HepG2 (cell line): ENCODE results near the gene NXPE3. TPM values are rescaled to one million over a fixed set of nuclear protein-coding genes. Genes with fewer than 3 reads are reported as not detected.

Experiments
- ATF3 ChIP-seq: sonication (generic); formaldehyde crosslinking; IDR thresholded peaks from 2 replicates; pipeline ENCODE4 v1.4.0; 2020; ENCODE audit warnings: missing genetic modification reagents
- DNMT1 ChIP-seq: sonication (generic); formaldehyde crosslinking; IDR thresholded peaks from 2 replicates; pipeline ENCODE4 v1.5.1; 2020; ENCODE audit warnings: mild to moderate bottlenecking, missing genetic modification reagents
- FOXA1 ChIP-seq, 2 experiments: fragments of 450-650 bp in 1 of 2; sonication (generic) in 1 of 2; formaldehyde crosslinking in 1 of 2; IDR thresholded peaks; 2 replicates each; pipeline versions ENCODE4 v1.4.0 to v1.6.1; 2016 to 2020; ENCODE audit warnings: missing genetic modification reagents in 1 of 2
- GABPA ChIP-seq, 2 experiments: IDR thresholded peaks; 2 replicates each; pipeline ENCODE4 v1.6.1; 2011 to 2016; ENCODE audit warnings: low read depth in 2 of 2, low read length in 1 of 2, missing biosample characterization in 1 of 2, missing genetic modification characterization in 1 of 2
- JUN ChIP-seq: sonication (generic); formaldehyde crosslinking; IDR thresholded peaks from 2 replicates; pipeline ENCODE4 v1.4.0; 2020; ENCODE audit warnings: mild to moderate bottlenecking, missing genetic modification reagents
- KDM5A ChIP-seq: fragments of 200-600 bp; sonication (generic); IDR thresholded peaks from 2 replicates; pipeline ENCODE4 v1.7.0; 2018; ENCODE audit warnings: antibody characterized with exemption, mild to moderate bottlenecking, low read length, borderline replicate concordance
- KDM5B ChIP-seq: sonication (generic); formaldehyde crosslinking; IDR thresholded peaks from 2 replicates; pipeline ENCODE4 v1.4.0; 2020; ENCODE audit warnings: missing genetic modification reagents, mild to moderate bottlenecking, borderline replicate concordance
- KLF12 ChIP-seq: sonication (generic); formaldehyde crosslinking; IDR thresholded peaks from 2 replicates; pipeline ENCODE4 v1.4.0; 2020; ENCODE audit warnings: missing genetic modification reagents, borderline replicate concordance
- MZF1 ChIP-seq: sonication (generic); formaldehyde crosslinking; IDR thresholded peaks from 2 replicates; pipeline ENCODE4 v1.8.1; 2023; ENCODE audit warnings: mild to moderate bottlenecking, missing genetic modification reagents, borderline replicate concordance
- POGZ ChIP-seq: sonication (generic); formaldehyde crosslinking; IDR thresholded peaks from 2 replicates; pipeline ENCODE4 v1.4.0; 2020; ENCODE audit warnings: mild to moderate bottlenecking, missing genetic modification reagents
- RBFOX2 ChIP-seq: fragments of 200-400 bp; formaldehyde crosslinking; IDR thresholded peaks from 2 replicates; pipeline ENCODE4 v1.6.1; 2017; ENCODE audit warnings: low read depth, mild to moderate bottlenecking, low read length
- SP2 ChIP-seq: sonication (generic); formaldehyde crosslinking; IDR thresholded peaks from 2 replicates; pipeline ENCODE4 v1.5.1; 2020; ENCODE audit warnings: mild to moderate bottlenecking, missing genetic modification reagents
- U2AF1 ChIP-seq: fragments of 200-400 bp; formaldehyde crosslinking; optimal IDR thresholded peaks from 2 replicates; pipeline ENCODE3; 2017; ENCODE audit warnings: mild to moderate bottlenecking, low read depth, low read length
- ZNF10 ChIP-seq: sonication (generic); formaldehyde crosslinking; IDR thresholded peaks from 2 replicates; pipeline ENCODE4 v1.4.0; 2020; ENCODE audit warnings: mild to moderate bottlenecking, low read depth, missing genetic modification reagents, borderline replicate concordance
- ZNF256 ChIP-seq: sonication (generic); formaldehyde crosslinking; conservative IDR thresholded peaks from 2 replicates; pipeline ENCODE4 v1.4.0; 2020; ENCODE audit warnings: missing genetic modification reagents
- ZNF878 ChIP-seq: sonication (generic); formaldehyde crosslinking; IDR thresholded peaks from 2 replicates; pipeline ENCODE4 v1.8.1; 2023; ENCODE audit warnings: mild to moderate bottlenecking, missing genetic modification reagents, moderate library complexity
- polyA plus RNA-seq, 8 experiments: library from polyadenylated mRNA; depleted of rRNA in 3 of 8; stranded (reverse) in 7 of 8; unstranded in 1 of 8; fragments of >200 nt; fragmentation: Illumina TruSeq in 4 of 8; extraction: Trizol in 4 of 8; gene quantifications; 2 replicates each; pipeline versions ENCODE4 v1.2.1 to v1.2.3, GENCODE V29; 2011 to 2016; ENCODE audit warnings: low read depth in 4 of 8, missing spikeins in 1 of 8, mixed read lengths in 1 of 8; ENCODE audit not compliant: insufficient read depth in 1 of 8
- total RNA-seq, 5 experiments: library from RNA; depleted of rRNA; stranded (reverse); fragments of >200 nt; fragmentation: Illumina TruSeq; extraction: Trizol; gene quantifications; 2 replicates each; pipeline ENCODE4 v1.2.3, GENCODE V29; 2016; ENCODE audit warnings: low read depth in 1 of 5
- TF ChIP-seq, protein P1 (sequence below): sonication (generic); formaldehyde crosslinking; conservative IDR thresholded peaks from 2 replicates; pipeline ENCODE4 v1.5.0; 2020; ENCODE audit warnings: missing genetic modification reagents
- TF ChIP-seq, protein P2 (sequence below): sonication (generic); formaldehyde crosslinking; IDR thresholded peaks from 2 replicates; pipeline ENCODE4 v1.4.0; 2020; ENCODE audit warnings: missing genetic modification reagents
- TF ChIP-seq, protein P3 (sequence below): sonication (generic); formaldehyde crosslinking; IDR thresholded peaks from 2 replicates; pipeline ENCODE4 v1.5.1; 2020; ENCODE audit warnings: missing genetic modification reagents, mild to moderate bottlenecking, borderline replicate concordance

NXPE3 gene
- total and polyA plus RNA-seq, 2 of the 13 experiments (the other 11 are each of a cell fraction or from before 2014, with no cell fraction given): 3.5 to 4.7 TPM

DNA sequence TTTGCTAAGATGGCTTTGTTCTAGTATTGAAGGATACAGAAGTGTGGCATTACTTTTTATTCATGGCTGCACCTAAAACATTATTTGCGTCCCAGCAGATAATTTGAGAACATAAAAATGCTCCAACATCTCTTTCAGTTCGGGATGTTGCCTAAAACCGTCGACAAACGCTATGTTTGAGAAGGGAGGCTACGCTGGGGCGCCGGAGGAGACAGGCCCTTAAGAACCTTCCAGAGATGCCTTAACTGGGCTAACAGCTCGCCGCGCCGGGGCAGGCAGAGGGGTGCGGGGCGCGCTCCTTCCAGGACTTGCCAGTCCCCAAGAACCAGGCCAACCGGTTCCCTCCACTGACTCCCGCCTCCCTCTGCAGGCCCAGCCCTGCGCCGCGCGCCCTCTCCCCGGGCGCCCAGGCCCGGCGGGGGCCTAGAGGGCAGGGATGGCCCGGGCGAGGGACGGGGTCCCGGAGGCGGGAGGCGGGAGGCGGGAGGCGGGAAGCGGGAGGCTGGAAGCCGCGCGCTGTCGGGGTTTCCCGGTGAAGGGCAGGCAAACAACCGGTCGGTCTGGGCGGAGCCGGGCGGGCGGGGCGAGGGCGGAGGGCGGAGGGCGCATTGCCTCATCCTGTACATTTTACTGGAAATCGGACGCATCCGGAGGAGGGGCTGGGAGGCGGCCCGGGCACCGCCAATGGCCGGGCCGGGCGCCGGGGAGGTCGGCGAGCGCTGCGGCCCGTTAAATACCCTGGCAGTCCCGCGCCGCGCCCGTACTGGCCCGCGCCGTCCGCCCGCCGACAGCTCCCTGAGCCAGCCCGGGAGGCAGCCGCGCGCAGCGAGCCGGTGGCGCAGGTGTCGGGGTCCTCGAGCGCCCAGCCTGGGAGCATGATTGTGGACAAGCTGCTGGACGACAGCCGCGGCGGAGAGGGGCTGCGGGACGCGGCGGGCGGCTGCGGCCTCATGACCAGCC, 70.0 kb downstream of the NXPE3 start, which contains the start of gene NFKBIZ (continued):
- TF ChIP-seq, protein P1, sequence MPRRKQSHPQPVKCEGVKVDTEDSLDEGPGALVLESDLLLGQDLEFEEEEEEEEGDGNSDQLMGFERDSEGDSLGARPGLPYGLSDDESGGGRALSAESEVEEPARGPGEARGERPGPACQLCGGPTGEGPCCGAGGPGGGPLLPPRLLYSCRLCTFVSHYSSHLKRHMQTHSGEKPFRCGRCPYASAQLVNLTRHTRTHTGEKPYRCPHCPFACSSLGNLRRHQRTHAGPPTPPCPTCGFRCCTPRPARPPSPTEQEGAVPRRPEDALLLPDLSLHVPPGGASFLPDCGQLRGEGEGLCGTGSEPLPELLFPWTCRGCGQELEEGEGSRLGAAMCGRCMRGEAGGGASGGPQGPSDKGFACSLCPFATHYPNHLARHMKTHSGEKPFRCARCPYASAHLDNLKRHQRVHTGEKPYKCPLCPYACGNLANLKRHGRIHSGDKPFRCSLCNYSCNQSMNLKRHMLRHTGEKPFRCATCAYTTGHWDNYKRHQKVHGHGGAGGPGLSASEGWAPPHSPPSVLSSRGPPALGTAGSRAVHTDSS (CRISPR knock-in tag): no peak
- TF ChIP-seq U2AF1: peak; percentile 33
- peak; percentile 35; the same call in 1 of the 2 replicates for TF ChIP-seq KDM5A
- TF ChIP-seq, protein P2, sequence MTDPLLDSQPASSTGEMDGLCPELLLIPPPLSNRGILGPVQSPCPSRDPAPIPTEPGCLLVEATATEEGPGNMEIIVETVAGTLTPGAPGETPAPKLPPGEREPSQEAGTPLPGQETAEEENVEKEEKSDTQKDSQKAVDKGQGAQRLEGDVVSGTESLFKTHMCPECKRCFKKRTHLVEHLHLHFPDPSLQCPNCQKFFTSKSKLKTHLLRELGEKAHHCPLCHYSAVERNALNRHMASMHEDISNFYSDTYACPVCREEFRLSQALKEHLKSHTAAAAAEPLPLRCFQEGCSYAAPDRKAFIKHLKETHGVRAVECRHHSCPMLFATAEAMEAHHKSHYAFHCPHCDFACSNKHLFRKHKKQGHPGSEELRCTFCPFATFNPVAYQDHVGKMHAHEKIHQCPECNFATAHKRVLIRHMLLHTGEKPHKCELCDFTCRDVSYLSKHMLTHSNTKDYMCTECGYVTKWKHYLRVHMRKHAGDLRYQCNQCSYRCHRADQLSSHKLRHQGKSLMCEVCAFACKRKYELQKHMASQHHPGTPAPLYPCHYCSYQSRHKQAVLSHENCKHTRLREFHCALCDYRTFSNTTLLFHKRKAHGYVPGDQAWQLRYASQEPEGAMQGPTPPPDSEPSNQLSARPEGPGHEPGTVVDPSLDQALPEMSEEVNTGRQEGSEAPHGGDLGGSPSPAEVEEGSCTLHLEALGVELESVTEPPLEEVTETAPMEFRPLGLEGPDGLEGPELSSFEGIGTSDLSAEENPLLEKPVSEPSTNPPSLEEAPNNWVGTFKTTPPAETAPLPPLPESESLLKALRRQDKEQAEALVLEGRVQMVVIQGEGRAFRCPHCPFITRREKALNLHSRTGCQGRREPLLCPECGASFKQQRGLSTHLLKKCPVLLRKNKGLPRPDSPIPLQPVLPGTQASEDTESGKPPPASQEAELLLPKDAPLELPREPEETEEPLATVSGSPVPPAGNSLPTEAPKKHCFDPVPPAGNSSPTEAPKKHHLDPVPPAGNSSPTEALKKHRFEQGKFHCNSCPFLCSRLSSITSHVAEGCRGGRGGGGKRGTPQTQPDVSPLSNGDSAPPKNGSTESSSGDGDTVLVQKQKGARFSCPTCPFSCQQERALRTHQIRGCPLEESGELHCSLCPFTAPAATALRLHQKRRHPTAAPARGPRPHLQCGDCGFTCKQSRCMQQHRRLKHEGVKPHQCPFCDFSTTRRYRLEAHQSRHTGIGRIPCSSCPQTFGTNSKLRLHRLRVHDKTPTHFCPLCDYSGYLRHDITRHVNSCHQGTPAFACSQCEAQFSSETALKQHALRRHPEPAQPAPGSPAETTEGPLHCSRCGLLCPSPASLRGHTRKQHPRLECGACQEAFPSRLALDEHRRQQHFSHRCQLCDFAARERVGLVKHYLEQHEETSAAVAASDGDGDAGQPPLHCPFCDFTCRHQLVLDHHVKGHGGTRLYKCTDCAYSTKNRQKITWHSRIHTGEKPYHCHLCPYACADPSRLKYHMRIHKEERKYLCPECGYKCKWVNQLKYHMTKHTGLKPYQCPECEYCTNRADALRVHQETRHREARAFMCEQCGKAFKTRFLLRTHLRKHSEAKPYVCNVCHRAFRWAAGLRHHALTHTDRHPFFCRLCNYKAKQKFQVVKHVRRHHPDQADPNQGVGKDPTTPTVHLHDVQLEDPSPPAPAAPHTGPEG: peak; percentile 66; the same call in 1 of the 2 replicates
- peak; percentile 51; the same call in 1 of the 2 replicates for TF ChIP-seq SP2 (CRISPR knock-in tag)
- TF ChIP-seq POGZ (CRISPR knock-in tag): peak; percentile 80
- peak; percentile 64 for TF ChIP-seq ATF3 (CRISPR knock-in tag)
- TF ChIP-seq RBFOX2: peak; percentile 100
- TF ChIP-seq JUN (CRISPR knock-in tag): no peak
- TF ChIP-seq ZNF878: peak; percentile 67; the same call in 1 of the 2 replicates
- no peak for TF ChIP-seq ZNF10 (CRISPR knock-in tag)
- no peak for TF ChIP-seq MZF1
- peak; percentile 75; the same call in 1 of the 2 replicates for TF ChIP-seq KDM5B (CRISPR knock-in tag)
- TF ChIP-seq GABPA (IDR thresholded peaks at IDR 0.05; ENCODE audit: low read depth, low read length): no peak
- no peak for TF ChIP-seq GABPA (CRISPR knock-in tag; IDR thresholded peaks at IDR 0.05; ENCODE audit: low read depth)
- peak; percentile 46 for TF ChIP-seq KLF12 (CRISPR knock-in tag)
- TF ChIP-seq ZNF256 (CRISPR knock-in tag): 0 out of 2 replicates have a peak, but pooled peaks have one; percentile 14
- no peak for TF ChIP-seq DNMT1
- no peak for TF ChIP-seq FOXA1 (IDR thresholded peaks at IDR 0.05)
- 0 out of 2 replicates have a peak, but pooled peaks have one; percentile 3 for TF ChIP-seq FOXA1 (CRISPR knock-in tag; IDR thresholded peaks at IDR 0.05)
- TF ChIP-seq, protein P3, sequence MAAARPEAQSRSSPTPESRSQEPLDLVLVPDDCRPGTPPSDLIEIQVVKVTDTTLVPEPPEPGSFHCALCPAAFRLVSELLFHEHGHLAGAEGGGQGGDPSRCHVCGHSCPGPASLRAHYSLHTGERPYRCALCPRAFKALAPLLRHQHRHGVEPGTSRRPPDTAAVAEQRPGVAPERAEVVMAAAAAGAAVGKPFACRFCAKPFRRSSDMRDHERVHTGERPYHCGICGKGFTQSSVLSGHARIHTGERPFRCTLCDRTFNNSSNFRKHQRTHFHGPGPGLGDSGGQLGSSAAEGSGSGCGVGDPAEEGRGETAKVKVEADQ (CRISPR knock-in tag): peak; percentile 62; the same call in 1 of the 2 replicates
